GM12878 (cell line): Measurements from ENCODE around the gene ITPR2. TPM values are rescaled to one million over a fixed set of nuclear protein-coding genes. Genes with fewer than 3 reads are reported as not detected.
A peak's percentile ranks its signal among the peaks of the same experiment; 100 is the strongest.

Source experiments
- ATAC-seq: fragments of 200-7000 bp; cut with Tn5 transposase; 3 replicates; pipeline ENCODE4 v1.9.1; 2020; ENCODE audit warnings: mild to moderate bottlenecking, moderate library complexity
- BruUV-seq: library from RNA; stranded (reverse); fragments of 400-500 nt; replicated peaks from 2 replicates; lab custom pipeline; 2021; lab: Mats Ljungman, UMichigan
- CTCF ChIA-PET: fragments of 300-600 bp; sonication (Branson Sonifier 250); formaldehyde crosslinking; extraction: SDS; loops from one replicate; lab custom pipeline; 2021; ENCODE audit warnings: inconsistent platforms; lab: Yijun Ruan, JAX
- POLR2A ChIA-PET: fragments of 350-600 bp; formaldehyde crosslinking; extraction: SDS; loops from one replicate; lab custom pipeline; 2021; ENCODE audit warnings: inconsistent platforms; lab: Charles Lee
- RAD21 ChIA-PET: fragments of 300-600 bp; sonication (Branson Sonifier 250); formaldehyde crosslinking; loops from one replicate; lab custom pipeline; 2023; ENCODE audit warnings: antibody characterized with exemption; ENCODE audit not compliant: unreplicated experiment; lab: Charles Lee
- SMC1A ChIA-PET: fragments of 300-600 bp; sonication (Branson Sonifier 250); formaldehyde crosslinking; loops from one replicate; lab custom pipeline; 2023; ENCODE audit not compliant: unreplicated experiment, uncharacterized antibody; lab: Charles Lee
- DNase-seq: peaks from one replicate; pipeline ENCODE4 v3.0.0-alpha.2; 2011; ENCODE audit warnings: low read depth, low spot score
- FAIRE-seq: peaks from 3 replicates; lab custom pipeline; 2011; peaks lifted over from hg19 to GRCh38; lab: Jason Lieb, UNC
- H2AFZ ChIP-seq: 2 replicates; pipeline ENCODE4 v1.6.0; 2011; ENCODE audit warnings: low read depth, low read length, control low read depth; ENCODE audit not compliant: control insufficient read depth
- H3K27ac ChIP-seq: 2 replicates; pipeline ENCODE4 v1.5.1; 2011; ENCODE audit warnings: control low read depth; ENCODE audit not compliant: control insufficient read depth, insufficient read depth
- H3K27me3 ChIP-seq, 2 experiments: replicated peaks in 1 of 2; 2 replicates each; pipeline versions ENCODE4 v1.6.0 to v1.6.1; 2011; ENCODE audit warnings: low read length in 1 of 2; ENCODE audit not compliant: control insufficient read depth in 2 of 2, insufficient read depth in 2 of 2
- H3K36me3 ChIP-seq, 2 experiments: 2 replicates each; pipeline ENCODE4 v1.5.1; 2011; ENCODE audit warnings: low read length in 1 of 2; ENCODE audit not compliant: control insufficient read depth in 2 of 2, insufficient read depth in 2 of 2
- H3K4me1 ChIP-seq: 2 replicates; pipeline ENCODE4 v1.6.1; 2011; ENCODE audit warnings: mild to moderate bottlenecking, low read length, moderate library complexity, mixed read lengths; ENCODE audit not compliant: control insufficient read depth, insufficient read depth
- H3K4me2 ChIP-seq: 2 replicates; pipeline ENCODE4 v1.6.0; 2011; ENCODE audit warnings: control low read depth; ENCODE audit not compliant: control insufficient read depth, insufficient read depth
- H3K4me3 ChIP-seq: fragments of 200-600 bp; sonication (generic); 2 replicates; pipeline ENCODE4 v1.5.1; 2016
- H3K79me2 ChIP-seq: 2 replicates; pipeline ENCODE4 v1.6.0; 2011; ENCODE audit warnings: low read length; ENCODE audit not compliant: control insufficient read depth, insufficient read depth
- H3K9ac ChIP-seq: 2 replicates; pipeline ENCODE4 v1.8.0; 2011; ENCODE audit warnings: low read length, control low read depth, mixed read lengths; ENCODE audit not compliant: control insufficient read depth, insufficient read depth
- H3K9me3 ChIP-seq: replicated peaks from 3 replicates; pipeline ENCODE4 v1.5.1; 2011; ENCODE audit warnings: mild to moderate bottlenecking, low read length; ENCODE audit not compliant: control insufficient read depth, insufficient read depth
- H4K20me1 ChIP-seq: 2 replicates; pipeline ENCODE4 v1.6.0; 2011; ENCODE audit not compliant: control insufficient read depth, insufficient read depth
- MYB ChIP-seq: fragments of 150-350 bp; IDR thresholded peaks from 2 replicates; pipeline ENCODE4 v1.6.1; 2014; ENCODE audit warnings: mild to moderate bottlenecking, low read depth, low read length, borderline replicate concordance
- NBN ChIP-seq: fragments of 450-650 bp; IDR thresholded peaks from 2 replicates; pipeline ENCODE4 v1.6.1; 2016
- PML ChIP-seq: IDR thresholded peaks from 2 replicates; pipeline ENCODE4 v1.6.1; 2012; ENCODE audit warnings: low read length, inconsistent platforms
- RAD21 ChIP-seq: IDR thresholded peaks from 2 replicates; pipeline ENCODE4 v1.6.1; 2011; ENCODE audit warnings: mild to moderate bottlenecking, low read depth, low read length, moderate library complexity; ENCODE audit not compliant: insufficient read depth
- SPI1 ChIP-seq: IDR thresholded peaks from 2 replicates; pipeline ENCODE4 v1.6.1; 2011; ENCODE audit warnings: low read depth, mild to moderate bottlenecking, low read length, moderate library complexity, borderline replicate concordance; ENCODE audit not compliant: insufficient read depth
- YBX1 ChIP-seq: fragments of 450-650 bp; IDR thresholded peaks from 2 replicates; pipeline ENCODE4 v1.6.1; 2016; ENCODE audit warnings: antibody characterized with exemption
- WGBS: methylation state at CpG from one replicate; pipeline ENCODE4 v1.1.6; 2016; ENCODE audit warnings: low lambda C conversion rate; ENCODE audit not compliant: insufficient replicate concordance, insufficient coverage; ENCODE audit errors: missing lambda C conversion rate; 5-methylcytosine and 5-hydroxymethylcytosine counted together
- in situ Hi-C: fragments of 300-500 bp; cut with MboI; formaldehyde crosslinking; loops from 9 replicates; pipeline ENCODE4 v1.14.3; 2018; ENCODE audit warnings: mixed read lengths
- intact Hi-C: fragments of 100-400 bp; cut with micrococcal nuclease; formaldehyde crosslinking; loops from one replicate; pipeline ENCODE4 v1.14.2; 2022; ENCODE audit not compliant: unreplicated experiment
- polyA plus RNA-seq, 11 experiments: library from polyadenylated mRNA; depleted of rRNA in 4 of 11; unstranded in 6 of 11; stranded (reverse) in 5 of 11; fragments of >200 nt; fragmentation: Nextera tagmentation in 4 of 11; fragmentation: Illumina TruSeq in 1 of 11; extraction: Ambion mirVana in 4 of 11; extraction: Trizol in 1 of 11; gene quantifications; 1 replicate in 1 of 11; 2 replicates in 10 of 11; pipeline versions ENCODE4 v1.2.1 to v1.2.3, GENCODE V29; 2011 to 2016; ENCODE audit warnings: inconsistent platforms in 2 of 11, missing spikeins in 2 of 11, low read depth in 1 of 11
- total RNA-seq, 4 experiments: library from RNA; depleted of rRNA in 3 of 4; stranded (reverse); fragments of >200 nt in 3 of 4; fragmentation: Illumina TruSeq in 1 of 4; extraction: Trizol in 1 of 4; gene quantifications; 2 replicates each; pipeline versions ENCODE4 v1.2.1 to v1.2.3, GENCODE V29; 2013 to 2021
- TF ChIP-seq, protein P1 (sequence below): fragments of 450-650 bp; IDR thresholded peaks from 2 replicates; pipeline ENCODE4 v1.6.1; 2017; ENCODE audit warnings: mild to moderate bottlenecking, moderate library complexity
- TF ChIP-seq, protein P2 (sequence below): IDR thresholded peaks from 2 replicates; pipeline ENCODE4 v1.6.1; 2011; ENCODE audit warnings: low read depth, mild to moderate bottlenecking, low read length, moderate library complexity, borderline replicate concordance; ENCODE audit errors: extremely low read depth

ITPR2 gene
- total and polyA plus RNA-seq, 10 of the 15 experiments (the other 5 are each of a cell fraction or from before 2014, with no cell fraction given) = 7.5 to 76.2 (median 47.1) TPM

DNA sequence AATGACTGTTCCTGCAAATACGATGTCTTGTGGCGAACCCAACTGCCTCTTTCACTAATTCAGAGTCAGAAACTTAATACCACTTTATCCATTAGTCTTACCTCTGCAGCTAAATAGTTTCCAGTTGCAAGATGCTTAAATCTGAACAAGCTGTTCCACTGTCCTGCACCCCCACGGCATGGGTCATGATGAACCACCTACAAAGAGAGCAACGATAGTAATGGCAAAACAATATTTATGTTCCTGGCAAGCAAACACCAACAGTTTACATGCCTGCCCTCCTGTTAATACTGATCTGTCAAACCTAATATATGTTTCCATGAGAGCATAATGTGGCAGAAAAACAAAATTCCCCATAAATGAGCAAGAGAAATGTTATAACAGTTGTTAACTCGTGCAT, 121.9 kb downstream of the ITPR2 start (continued):
- no peak for TF ChIP-seq NBN

DNA sequence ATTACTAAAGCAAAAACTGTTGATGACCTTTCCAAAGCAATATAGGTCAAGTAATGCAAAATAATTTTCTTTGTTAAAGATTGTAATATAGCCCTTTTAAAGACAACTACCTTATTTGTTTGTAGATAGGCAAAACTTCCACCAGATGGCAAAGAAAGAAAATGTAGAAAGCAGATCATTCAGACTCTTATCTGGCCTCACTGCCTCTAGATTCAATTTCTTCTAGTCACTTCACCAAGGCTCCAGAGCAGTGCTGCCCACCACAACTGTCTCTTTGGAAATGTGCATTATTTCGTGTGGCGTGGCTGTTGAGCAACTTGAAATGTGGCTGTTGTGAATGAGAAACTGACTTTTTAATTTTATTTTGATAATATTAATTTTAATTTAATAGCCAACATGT, 127.1 kb downstream of the ITPR2 start:
- Histone ChIP-seq H3K4me1 (no peaks in the 10 kb centered on the region), H2AFZ (no peak overlapping the region), H3K9ac (no peak overlapping the region), H3K36me3 (peaks cover 1 to 11% of the 10 kb centered on the region in 2 experiments; a peak in 2 of 4 replicates), H3K4me2 (no peak overlapping the region), H3K4me3 (no peak overlapping the region), H3K27me3 (no peaks in the 10 kb centered on the region), H4K20me1 (no peaks in the 10 kb centered on the region), H3K9me3 (no peaks in the 10 kb centered on the region; the same call in 2 of the 3 replicates), H3K27ac (no peak overlapping the region), H3K79me2 (no peaks in the 10 kb centered on the region)
- in situ Hi-C loops (no loop called here), intact Hi-C loops (no loop called here)
- DNase-seq (no peak), FAIRE-seq (no peak), ATAC-seq (peak; percentile 37)
- CTCF ChIA-PET = no interaction called here
- POLR2A ChIA-PET = no interaction called here
- RAD21 ChIA-PET = no interaction called here
- no TSS peak for BruUV-seq
- TF ChIP-seq, protein P1, sequence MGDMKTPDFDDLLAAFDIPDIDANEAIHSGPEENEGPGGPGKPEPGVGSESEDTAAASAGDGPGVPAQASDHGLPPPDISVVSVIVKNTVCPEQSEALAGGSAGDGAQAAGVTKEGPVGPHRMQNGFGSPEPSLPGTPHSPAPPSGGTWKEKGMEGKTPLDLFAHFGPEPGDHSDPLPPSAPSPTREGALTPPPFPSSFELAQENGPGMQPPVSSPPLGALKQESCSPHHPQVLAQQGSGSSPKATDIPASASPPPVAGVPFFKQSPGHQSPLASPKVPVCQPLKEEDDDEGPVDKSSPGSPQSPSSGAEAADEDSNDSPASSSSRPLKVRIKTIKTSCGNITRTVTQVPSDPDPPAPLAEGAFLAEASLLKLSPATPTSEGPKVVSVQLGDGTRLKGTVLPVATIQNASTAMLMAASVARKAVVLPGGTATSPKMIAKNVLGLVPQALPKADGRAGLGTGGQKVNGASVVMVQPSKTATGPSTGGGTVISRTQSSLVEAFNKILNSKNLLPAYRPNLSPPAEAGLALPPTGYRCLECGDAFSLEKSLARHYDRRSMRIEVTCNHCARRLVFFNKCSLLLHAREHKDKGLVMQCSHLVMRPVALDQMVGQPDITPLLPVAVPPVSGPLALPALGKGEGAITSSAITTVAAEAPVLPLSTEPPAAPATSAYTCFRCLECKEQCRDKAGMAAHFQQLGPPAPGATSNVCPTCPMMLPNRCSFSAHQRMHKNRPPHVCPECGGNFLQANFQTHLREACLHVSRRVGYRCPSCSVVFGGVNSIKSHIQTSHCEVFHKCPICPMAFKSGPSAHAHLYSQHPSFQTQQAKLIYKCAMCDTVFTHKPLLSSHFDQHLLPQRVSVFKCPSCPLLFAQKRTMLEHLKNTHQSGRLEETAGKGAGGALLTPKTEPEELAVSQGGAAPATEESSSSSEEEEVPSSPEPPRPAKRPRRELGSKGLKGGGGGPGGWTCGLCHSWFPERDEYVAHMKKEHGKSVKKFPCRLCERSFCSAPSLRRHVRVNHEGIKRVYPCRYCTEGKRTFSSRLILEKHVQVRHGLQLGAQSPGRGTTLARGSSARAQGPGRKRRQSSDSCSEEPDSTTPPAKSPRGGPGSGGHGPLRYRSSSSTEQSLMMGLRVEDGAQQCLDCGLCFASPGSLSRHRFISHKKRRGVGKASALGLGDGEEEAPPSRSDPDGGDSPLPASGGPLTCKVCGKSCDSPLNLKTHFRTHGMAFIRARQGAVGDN = no peak
- 0 out of 2 replicates have a peak, but pooled peaks have one; percentile 19 for TF ChIP-seq RAD21
- no peak for TF ChIP-seq PML
- TF ChIP-seq, protein P2, sequence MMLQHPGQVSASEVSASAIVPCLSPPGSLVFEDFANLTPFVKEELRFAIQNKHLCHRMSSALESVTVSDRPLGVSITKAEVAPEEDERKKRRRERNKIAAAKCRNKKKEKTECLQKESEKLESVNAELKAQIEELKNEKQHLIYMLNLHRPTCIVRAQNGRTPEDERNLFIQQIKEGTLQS = no peak
- no peak for TF ChIP-seq YBX1
- no peak for TF ChIP-seq SPI1
- TF ChIP-seq MYB = no peak
- SMC1A ChIA-PET = interaction anchor here (2.0 kb wide), 1 partner anchor 13 kb away, joined by 4 read pairs; no protein-coding TSS in a partner anchor
- 100% methylated on average over 2 of the region's 2 CpGs for WGBS
